H9 (cell line): ENCODE results near the gene OTOF. TPM values are rescaled to one million over a fixed set of nuclear protein-coding genes. Genes with fewer than 3 reads are reported as not detected.

Experiments
- DNase-seq: peaks from one replicate; pipeline ENCODE4 v3.0.0-alpha.2; 2017
- H2AFZ ChIP-seq: one replicate; pipeline ENCODE4 v1.6.1; 2013; ENCODE audit warnings: mild to moderate bottlenecking, low read length, control low read depth, moderate library complexity
- H2AK5ac ChIP-seq: 2 replicates; pipeline ENCODE4 v1.6.1; 2013; ENCODE audit warnings: low read length, control low read depth, mixed read lengths; ENCODE audit not compliant: insufficient read length
- H2BK120ac ChIP-seq: one replicate; pipeline ENCODE4 v1.6.1; 2013; ENCODE audit warnings: low read depth, mild to moderate bottlenecking, low read length, control low read depth, inconsistent platforms; ENCODE audit not compliant: poor library complexity, severe bottlenecking
- H2BK12ac ChIP-seq: 2 replicates; pipeline ENCODE4 v1.6.1; 2013; ENCODE audit warnings: low read length, control low read depth, mixed read lengths, low read depth; ENCODE audit not compliant: insufficient read length
- H2BK15ac ChIP-seq: 2 replicates; pipeline ENCODE4 v1.6.1; 2013; ENCODE audit warnings: low read depth, low read length, control low read depth
- H2BK20ac ChIP-seq: one replicate; pipeline ENCODE4 v1.6.1; 2013; ENCODE audit warnings: low read depth, mild to moderate bottlenecking, low read length, control low read depth, inconsistent platforms; ENCODE audit not compliant: poor library complexity, severe bottlenecking
- H2BK5ac ChIP-seq: 2 replicates; pipeline ENCODE4 v1.6.1; 2013; ENCODE audit warnings: low read length, control low read depth, mixed read lengths; ENCODE audit not compliant: insufficient read length
- H3K14ac ChIP-seq: 2 replicates; pipeline ENCODE4 v1.6.1; 2013; ENCODE audit warnings: low read length, control low read depth; ENCODE audit not compliant: insufficient read depth
- H3K18ac ChIP-seq: 2 replicates; pipeline ENCODE4 v1.6.1; 2013; ENCODE audit warnings: low read depth, mild to moderate bottlenecking, mixed read lengths, low read length, control low read depth; ENCODE audit not compliant: insufficient read length
- H3K23ac ChIP-seq: 2 replicates; pipeline ENCODE4 v1.6.1; 2013; ENCODE audit warnings: low read length, control low read depth, mixed read lengths, low read depth; ENCODE audit not compliant: insufficient read length
- H3K23me2 ChIP-seq: 2 replicates; pipeline ENCODE4 v1.6.1; 2013; ENCODE audit warnings: low read depth, mild to moderate bottlenecking, mixed read lengths, low read length, control low read depth; ENCODE audit not compliant: insufficient read length, poor library complexity, severe bottlenecking
- H3K27ac ChIP-seq: 2 replicates; pipeline ENCODE4 v1.5.1; 2013; ENCODE audit warnings: low read length, control low read depth, mixed read lengths, low read depth; ENCODE audit not compliant: insufficient read length
- H3K27me3 ChIP-seq: 2 replicates; pipeline ENCODE4 v1.6.1; 2013; ENCODE audit warnings: low read length, control low read depth, inconsistent platforms; ENCODE audit not compliant: insufficient read depth
- H3K4ac ChIP-seq: 2 replicates; pipeline ENCODE4 v1.6.1; 2013; ENCODE audit warnings: low read depth, mild to moderate bottlenecking, control low read depth, inconsistent platforms, low read length, moderate library complexity
- H3K4me1 ChIP-seq: 2 replicates; pipeline ENCODE4 v1.6.1; 2013; ENCODE audit warnings: low read length, control low read depth, inconsistent platforms; ENCODE audit not compliant: insufficient read depth
- H3K4me2 ChIP-seq: 2 replicates; pipeline ENCODE4 v1.6.1; 2013; ENCODE audit warnings: low read length, control low read depth, mixed read lengths; ENCODE audit not compliant: insufficient read length, insufficient read depth
- H3K56ac ChIP-seq: 2 replicates; pipeline ENCODE4 v1.6.1; 2013; ENCODE audit warnings: low read depth, mild to moderate bottlenecking, mixed read lengths, low read length, control low read depth; ENCODE audit not compliant: insufficient read length
- H3K79me1 ChIP-seq: 2 replicates; pipeline ENCODE4 v1.6.1; 2013; ENCODE audit warnings: low read depth, mild to moderate bottlenecking, moderate library complexity, low read length, control low read depth, inconsistent platforms; ENCODE audit not compliant: insufficient read depth, poor library complexity, severe bottlenecking
- H3K79me2 ChIP-seq: 2 replicates; pipeline ENCODE4 v1.6.1; 2013; ENCODE audit warnings: low read length, control low read depth, inconsistent platforms; ENCODE audit not compliant: insufficient read depth
- H3K9ac ChIP-seq: 2 replicates; pipeline ENCODE4 v1.6.1; 2013; ENCODE audit warnings: low read length, control low read depth, mixed read lengths; ENCODE audit not compliant: insufficient read length; ENCODE audit errors: extremely low read depth
- H3K9me3 ChIP-seq: one replicate; pipeline ENCODE4 v1.6.1; 2013; ENCODE audit warnings: low read depth, low read length, inconsistent platforms; ENCODE audit not compliant: control insufficient read depth
- H3T11ph ChIP-seq: one replicate; pipeline ENCODE4 v1.6.1; 2013; ENCODE audit warnings: mild to moderate bottlenecking, low read length, control low read depth, inconsistent platforms
- H4K20me1 ChIP-seq: one replicate; pipeline ENCODE4 v1.6.1; 2013; ENCODE audit not compliant: control insufficient read depth, insufficient read length, insufficient read depth
- H4K5ac ChIP-seq: 2 replicates; pipeline ENCODE4 v1.6.1; 2013; ENCODE audit warnings: low read depth, mild to moderate bottlenecking, mixed read lengths, low read length, control low read depth; ENCODE audit not compliant: insufficient read length
- H4K8ac ChIP-seq: replicated peaks from 2 replicates; pipeline ENCODE4 v1.6.1; 2013; ENCODE audit warnings: low read length, control low read depth, mixed read lengths, low read depth; ENCODE audit not compliant: insufficient read length
- H4K91ac ChIP-seq: 2 replicates; pipeline ENCODE4 v1.6.1; 2013; ENCODE audit warnings: low read depth, mild to moderate bottlenecking, moderate library complexity, mixed read lengths, low read length, control low read depth; ENCODE audit not compliant: insufficient read length
- H3K27ac Mint-ChIP-seq, 3 experiments: 2 replicates in 2 of 3; 3 replicates in 1 of 3; pipeline ENCODE4 v1.8.0; 2020 to 2021; ENCODE audit warnings: mixed read lengths in 3 of 3, mild to moderate bottlenecking in 1 of 3, moderate library complexity in 1 of 3
- H3K27me3 Mint-ChIP-seq: 2 replicates; pipeline ENCODE4 v1.8.0; 2021; ENCODE audit warnings: low read depth, mild to moderate bottlenecking, moderate library complexity, mixed read lengths
- H3K36me3 Mint-ChIP-seq, 3 experiments: 2 replicates in 2 of 3; 3 replicates in 1 of 3; pipeline ENCODE4 v1.8.0; 2020 to 2021; ENCODE audit warnings: low read depth in 3 of 3, mixed read lengths in 3 of 3; ENCODE audit not compliant: insufficient read depth in 1 of 3
- H3K4me1 Mint-ChIP-seq, 2 experiments: 2 replicates each; pipeline ENCODE4 v1.8.0; 2020; ENCODE audit warnings: mixed read lengths in 2 of 2
- H3K4me3 Mint-ChIP-seq, 2 experiments: 2 replicates in 1 of 2; 3 replicates in 1 of 2; pipeline ENCODE4 v1.8.0; 2020 to 2021; ENCODE audit warnings: mild to moderate bottlenecking in 2 of 2, mixed read lengths in 2 of 2, moderate library complexity in 1 of 2
- H3K9me3 Mint-ChIP-seq, 2 experiments: 2 replicates in 1 of 2; 3 replicates in 1 of 2; pipeline ENCODE4 v1.8.0; 2020; ENCODE audit warnings: mild to moderate bottlenecking in 2 of 2, mixed read lengths in 2 of 2, moderate library complexity in 1 of 2
- CTCF ChIP-seq: fragments of 200-600 bp; sonication (generic); conservative IDR thresholded peaks from 3 replicates; pipeline ENCODE4 v1.8.0; 2021; ENCODE audit warnings: antibody characterized with exemption, mild to moderate bottlenecking
- WGBS: extraction: QIAGEN DNeasy Blood & Tissue Kit; methylation state at CpG from one replicate; pipeline ENCODE4 v1.1.7; 2013; ENCODE audit warnings: missing lambda C conversion rate, low lambda C conversion rate, mixed read lengths; ENCODE audit not compliant: insufficient read length; ENCODE audit errors: extremely low coverage; 5-methylcytosine and 5-hydroxymethylcytosine counted together
- total RNA-seq: library from RNA; stranded (reverse); gene quantifications from 2 replicates; pipeline ENCODE4 v1.2.1, GENCODE V29; 2021

The OTOF gene
- total RNA-seq, 1 experiment from 2014 or later = 0.35 TPM

GRCh38 chr2:26461601-26462023 lies 16.3 kb downstream of the OTOF start:
- no peaks in the 10 kb centered on the region for H3K23me2 ChIP-seq
- Mint-ChIP-seq H3K4me1 (peaks cover 40 to 60% of the 10 kb centered on the region in 2 experiments), H3K4me3 (0 out of 5 replicates have a peak overlapping the region, but pooled peaks of 1 of the 2 experiments have one; percentile 32), H3K27ac (no peak overlapping the region; a peak in 1 of 7 replicates), H3K9me3 (no peaks in the 10 kb centered on the region), H3K36me3 (no peaks in the 10 kb centered on the region), H3K27me3 (no peaks in the 10 kb centered on the region; the same call in 1 of the 2 replicates)
- H3K9me3 ChIP-seq = no peaks in the 10 kb centered on the region
- H4K8ac ChIP-seq = no peak overlapping the region
- H2BK120ac ChIP-seq = no peak overlapping the region
- no peaks in the 10 kb centered on the region for H3K4me1 ChIP-seq
- H3K9ac ChIP-seq = no peak overlapping the region
- no peak overlapping the region for H2AK5ac ChIP-seq
- TF ChIP-seq CTCF = no peak
- no peak overlapping the region for H3T11ph ChIP-seq
- no peaks in the 10 kb centered on the region for H4K20me1 ChIP-seq
- H4K91ac ChIP-seq = no peak overlapping the region
- no peaks in the 10 kb centered on the region for H3K79me2 ChIP-seq
- WGBS = no CpG with 5 or more reads among the region's 19 CpGs
- no peak overlapping the region for H3K4ac ChIP-seq
- no peak overlapping the region for H2BK15ac ChIP-seq
- no peak overlapping the region for H2AFZ ChIP-seq
- H3K14ac ChIP-seq = no peak overlapping the region
- H4K5ac ChIP-seq = no peak overlapping the region
- no peaks in the 10 kb centered on the region for H3K79me1 ChIP-seq
- no peak overlapping the region for H2BK20ac ChIP-seq
- H3K27me3 ChIP-seq = no peaks in the 10 kb centered on the region
- DNase-seq = peak; percentile 27
- no peak overlapping the region for H3K4me2 ChIP-seq
- no peak overlapping the region for H2BK12ac ChIP-seq
- no peak overlapping the region for H3K27ac ChIP-seq
- H2BK5ac ChIP-seq = no peak overlapping the region
- no peak overlapping the region for H3K23ac ChIP-seq
- H3K56ac ChIP-seq = no peak overlapping the region
- H3K18ac ChIP-seq = no peak overlapping the region
